ENCODE measurements around the gene WDR18.

The WDR18 gene

GRCh38 chr19:1004204-1004802 is 20.2 kb downstream of the WDR18 start:
- DNase-seq (ENCODE audit: extremely low read depth, insufficient read length): no peak

GRCh38 chr19:1004803-1005664 is 20.9 kb downstream of the WDR18 start:
- H3K4me3 ChIP-seq (replicated peaks; ENCODE audit: low read depth, low read length): no peak overlapping the region
- DNase-seq (ENCODE audit: extremely low read depth, insufficient read length): no peak
- no peak for TF ChIP-seq CTCF (IDR thresholded peaks at IDR 0.05; ENCODE audit: insufficient read depth, low read length, poor library complexity, severe bottlenecking)
- peaks cover 3% of the 10 kb centered on the region for H3K36me3 ChIP-seq (ENCODE audit: control insufficient read depth, insufficient read depth, low read length)
- no peaks in the 10 kb centered on the region for H3K27me3 ChIP-seq (replicated peaks; ENCODE audit: control insufficient read depth, insufficient read depth, low read length)

More at GRCh38 chr19:1004204-1004802, 20.2 kb downstream of the WDR18 start:
- H3K27me3 ChIP-seq (replicated peaks; ENCODE audit: control insufficient read depth, insufficient read depth, low read length): no peaks in the 10 kb centered on the region; the same call in 1 of the 2 replicates
- H3K36me3 ChIP-seq (ENCODE audit: control insufficient read depth, insufficient read depth, low read length): no peaks in the 10 kb centered on the region; the same call in 1 of the 2 replicates
- no peak overlapping the region for H3K4me3 ChIP-seq (replicated peaks; ENCODE audit: low read depth, low read length)
- no peak for TF ChIP-seq CTCF (IDR thresholded peaks at IDR 0.05; ENCODE audit: insufficient read depth, low read length, poor library complexity, severe bottlenecking)

- H3K27me3 ChIP-seq (replicated peaks; ENCODE audit: control insufficient read depth, insufficient read depth, low read length): no peaks in the 10 kb centered on the region
- no peak overlapping the region for H3K4me3 ChIP-seq (replicated peaks; ENCODE audit: low read depth, low read length)
- no peak for TF ChIP-seq CTCF (IDR thresholded peaks at IDR 0.05; ENCODE audit: insufficient read depth, low read length, poor library complexity, severe bottlenecking)
- H3K36me3 ChIP-seq (ENCODE audit: control insufficient read depth, insufficient read depth, low read length): peaks cover 12% of the 10 kb centered on the region
- DNase-seq (ENCODE audit: extremely low read depth, insufficient read length): no peak
These were observed 22.7 kb downstream of the WDR18 start for GRCh38 chr19:1006711-1007398.

- TF ChIP-seq CTCF (IDR thresholded peaks at IDR 0.05; ENCODE audit: insufficient read depth, low read length, poor library complexity, severe bottlenecking): no peak
- peaks cover 14% of the 10 kb centered on the region for H3K36me3 ChIP-seq (ENCODE audit: control insufficient read depth, insufficient read depth, low read length)
These were observed 23.5 kb downstream of the WDR18 start for GRCh38 chr19:1007399-1008251.

GRCh38 chr19:1008268-1009040 is 24.3 kb downstream of the WDR18 start:
- H3K36me3 ChIP-seq (ENCODE audit: control insufficient read depth, insufficient read depth, low read length): peaks cover 20% of the 10 kb centered on the region
- no peaks in the 10 kb centered on the region for H3K27me3 ChIP-seq (replicated peaks; ENCODE audit: control insufficient read depth, insufficient read depth, low read length)
- H3K4me3 ChIP-seq (replicated peaks; ENCODE audit: low read depth, low read length): no peak overlapping the region
- TF ChIP-seq CTCF (IDR thresholded peaks at IDR 0.05; ENCODE audit: insufficient read depth, low read length, poor library complexity, severe bottlenecking): no peak
- DNase-seq (ENCODE audit: extremely low read depth, insufficient read length): no peak

More at GRCh38 chr19:1007399-1008251, 23.5 kb downstream of the WDR18 start:
- H3K27me3 ChIP-seq (replicated peaks; ENCODE audit: control insufficient read depth, insufficient read depth, low read length): no peaks in the 10 kb centered on the region
- H3K4me3 ChIP-seq (replicated peaks; ENCODE audit: low read depth, low read length): no peak overlapping the region
- no peak for DNase-seq (ENCODE audit: extremely low read depth, insufficient read length)

Data from GM06990 (cell line).